Prostate gland (tissue), 2 donors: Measurements from ENCODE around the gene CENPT. TPM values are rescaled to one million over a fixed set of nuclear protein-coding genes. Genes with fewer than 3 reads are reported as not detected.

Experiments
- DNase-seq: peaks from one replicate; pipeline ENCODE4 v3.0.0-alpha.2; 2019; ENCODE audit warnings: low spot score
- H3K27ac ChIP-seq, 2 donors: fragments of 200-600 bp; sonication (generic); 2 replicates each; pipeline ENCODE4 v1.5.1; 2017 to 2019
- H3K27me3 ChIP-seq: fragments of 200-600 bp; sonication (generic); replicated peaks from 2 replicates; pipeline ENCODE4 v1.5.1; 2019; ENCODE audit not compliant: insufficient read depth
- H3K36me3 ChIP-seq, 2 donors: fragments of 200-600 bp; sonication (generic); 1 replicate in 1 of 2; 2 replicates in 1 of 2; pipeline versions ENCODE4 v1.5.1 to v1.8.1; 2017 to 2019
- H3K4me1 ChIP-seq: fragments of 200-600 bp; sonication (generic); replicated peaks from 2 replicates; pipeline ENCODE4 v1.5.1; 2019
- H3K4me3 ChIP-seq, 2 donors: fragments of 200-600 bp; sonication (generic); 2 replicates each; pipeline ENCODE4 v1.5.1; 2017 to 2019
- H3K9me3 ChIP-seq: fragments of 200-600 bp; sonication (generic); 2 replicates; pipeline ENCODE4 v1.5.1; 2017
- POLR2A ChIP-seq: fragments of 450-650 bp; IDR thresholded peaks from one replicate; pipeline ENCODE4 v1.6.1; 2016; ENCODE audit warnings: antibody characterized with exemption, mild to moderate bottlenecking
- POLR2AphosphoS5 ChIP-seq: sonication (generic); formaldehyde crosslinking; IDR thresholded peaks from one replicate; pipeline ENCODE4 v1.6.1; 2017; ENCODE audit warnings: antibody characterized with exemption
- WGBS: methylation state at CpG from one replicate; pipeline ENCODE4 v1.1.5; 2018; 5-methylcytosine and 5-hydroxymethylcytosine counted together
- intact Hi-C: fragments of 100-400 bp; cut with DNase I; formaldehyde crosslinking; loops from one replicate; pipeline ENCODE4 v1.14.2; 2022
- total RNA-seq, 2 donors: library from RNA; depleted of rRNA; stranded (reverse); fragments of >200 nt; gene quantifications; one replicate each; pipeline ENCODE4 v1.1.0, GENCODE V29; 2016
- TF ChIP-seq, protein P1 (sequence below), 4 experiments: fragments of 200-600 bp in 2 of 4; fragments of 450-650 bp in 2 of 4; sonication (generic) in 2 of 4; IDR thresholded peaks; 1 replicate in 3 of 4; 2 replicates in 1 of 4; pipeline ENCODE4 v1.5.1; 2016 to 2019; ENCODE audit warnings: antibody characterized with exemption in 4 of 4, mild to moderate bottlenecking in 2 of 4, moderate library complexity in 2 of 4

The CENPT gene
- total RNA-seq, 2 donors from 2014 or later = 28.1 to 69.2 TPM

DNA sequence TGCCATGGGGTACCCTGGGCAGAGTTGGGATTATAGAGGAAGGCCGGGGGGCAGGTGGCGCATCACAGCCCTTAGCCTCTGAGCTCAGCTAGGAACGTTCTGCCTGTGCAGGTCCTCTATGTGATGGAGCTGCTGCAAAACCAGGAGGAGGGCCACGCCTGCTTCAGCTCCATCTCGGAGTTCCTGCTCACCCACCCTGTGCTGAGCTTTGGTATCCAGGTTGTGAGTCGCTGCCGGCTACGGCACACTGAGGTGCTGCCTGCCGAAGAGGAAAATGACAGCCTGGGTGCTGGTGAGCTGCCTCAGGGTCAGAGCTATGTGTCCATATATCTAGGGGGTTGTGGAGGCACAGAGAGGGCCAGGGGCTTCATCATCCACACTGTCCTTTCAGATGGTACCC is 31.4 kb upstream of the CENPT start:
- DNase-seq = no peak
- H3K27me3 ChIP-seq = no peaks in the 10 kb centered on the region
- no peak overlapping the region for H3K4me3 ChIP-seq
- H3K36me3 ChIP-seq = peaks cover 39 to 41% of the 10 kb centered on the region in 2 donors
- 94% methylated on average over 9 of the region's 9 CpGs for WGBS
- intact Hi-C loops = no loop called here
- H3K27ac ChIP-seq = no peak overlapping the region
- no peak for TF ChIP-seq POLR2A
- no peak for TF ChIP-seq POLR2AphosphoS5
- TF ChIP-seq, protein P1, sequence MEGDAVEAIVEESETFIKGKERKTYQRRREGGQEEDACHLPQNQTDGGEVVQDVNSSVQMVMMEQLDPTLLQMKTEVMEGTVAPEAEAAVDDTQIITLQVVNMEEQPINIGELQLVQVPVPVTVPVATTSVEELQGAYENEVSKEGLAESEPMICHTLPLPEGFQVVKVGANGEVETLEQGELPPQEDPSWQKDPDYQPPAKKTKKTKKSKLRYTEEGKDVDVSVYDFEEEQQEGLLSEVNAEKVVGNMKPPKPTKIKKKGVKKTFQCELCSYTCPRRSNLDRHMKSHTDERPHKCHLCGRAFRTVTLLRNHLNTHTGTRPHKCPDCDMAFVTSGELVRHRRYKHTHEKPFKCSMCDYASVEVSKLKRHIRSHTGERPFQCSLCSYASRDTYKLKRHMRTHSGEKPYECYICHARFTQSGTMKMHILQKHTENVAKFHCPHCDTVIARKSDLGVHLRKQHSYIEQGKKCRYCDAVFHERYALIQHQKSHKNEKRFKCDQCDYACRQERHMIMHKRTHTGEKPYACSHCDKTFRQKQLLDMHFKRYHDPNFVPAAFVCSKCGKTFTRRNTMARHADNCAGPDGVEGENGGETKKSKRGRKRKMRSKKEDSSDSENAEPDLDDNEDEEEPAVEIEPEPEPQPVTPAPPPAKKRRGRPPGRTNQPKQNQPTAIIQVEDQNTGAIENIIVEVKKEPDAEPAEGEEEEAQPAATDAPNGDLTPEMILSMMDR (IDR thresholded peaks at IDR 0.05) = no peak
- H3K4me1 ChIP-seq = peaks cover 13% of the 10 kb centered on the region
- H3K9me3 ChIP-seq = no peaks in the 10 kb centered on the region

DNA sequence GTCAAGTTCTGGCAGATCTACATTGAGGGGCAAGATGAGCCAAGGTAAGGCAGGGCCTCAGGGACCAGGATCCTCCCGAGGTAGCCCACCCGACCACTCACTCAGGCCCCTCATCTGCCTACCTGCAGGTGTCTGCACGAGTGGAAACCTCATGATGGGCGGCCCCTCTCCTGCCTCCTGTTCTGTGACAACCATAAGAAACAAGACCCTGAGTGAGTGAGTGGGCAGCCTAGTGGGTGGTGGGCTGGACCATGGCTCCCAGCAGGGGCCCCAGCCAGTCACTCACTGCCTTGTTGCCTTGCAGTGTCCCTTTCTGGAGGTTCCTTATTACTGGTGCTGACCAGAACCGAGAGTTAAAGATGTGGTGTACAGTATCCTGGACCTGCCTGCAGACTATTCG is 30.7 kb upstream of the CENPT start:
- no peaks in the 10 kb centered on the region for H3K27me3 ChIP-seq
- no peaks in the 10 kb centered on the region for H3K9me3 ChIP-seq
- peaks cover 39 to 41% of the 10 kb centered on the region in 2 donors for H3K36me3 ChIP-seq
- no peak overlapping the region for H3K4me3 ChIP-seq
- WGBS = 93% methylated on average over 6 of the region's 6 CpGs
- H3K4me1 ChIP-seq = peaks cover 13% of the 10 kb centered on the region
- intact Hi-C loops = no loop called here
- no peak overlapping the region for H3K27ac ChIP-seq
- no peak for DNase-seq
- no peak for TF ChIP-seq POLR2A
- TF ChIP-seq, protein P1 (IDR thresholded peaks at IDR 0.05) = no peak
- no peak for TF ChIP-seq POLR2AphosphoS5

DNA sequence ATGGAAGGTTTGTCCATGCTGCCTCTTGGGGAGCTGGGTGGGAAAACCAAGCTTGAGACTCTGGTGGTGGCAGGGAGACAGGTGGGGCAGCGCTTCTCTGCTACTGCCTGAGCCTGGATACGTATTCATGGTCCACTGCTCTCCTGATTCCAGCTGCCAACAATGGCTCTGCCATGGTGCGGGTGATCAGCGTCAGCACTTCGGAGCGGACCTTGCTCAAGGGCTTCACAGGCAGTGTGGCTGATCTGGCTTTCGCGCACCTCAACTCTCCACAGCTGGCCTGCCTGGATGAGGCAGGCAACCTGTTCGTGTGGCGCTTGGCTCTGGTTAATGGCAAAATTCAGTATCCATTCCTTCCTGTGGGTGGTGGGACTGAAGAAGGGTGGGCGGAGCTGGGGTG is 29.6 kb upstream of the CENPT start:
- Histone ChIP-seq H3K27ac (no peak overlapping the region), H3K36me3 (peaks cover 34 to 39% of the 10 kb centered on the region in 2 donors), H3K27me3 (no peaks in the 10 kb centered on the region), H3K9me3 (no peaks in the 10 kb centered on the region), H3K4me1 (peaks cover 13% of the 10 kb centered on the region), H3K4me3 (no peak overlapping the region)
- TF ChIP-seq POLR2A (no peak), POLR2AphosphoS5 (no peak)
- TF ChIP-seq, protein P1 (IDR thresholded peaks at IDR 0.05) = no peak
- 94% methylated on average over 11 of the region's 11 CpGs for WGBS
- intact Hi-C loops = no loop called here
- DNase-seq = no peak

DNA sequence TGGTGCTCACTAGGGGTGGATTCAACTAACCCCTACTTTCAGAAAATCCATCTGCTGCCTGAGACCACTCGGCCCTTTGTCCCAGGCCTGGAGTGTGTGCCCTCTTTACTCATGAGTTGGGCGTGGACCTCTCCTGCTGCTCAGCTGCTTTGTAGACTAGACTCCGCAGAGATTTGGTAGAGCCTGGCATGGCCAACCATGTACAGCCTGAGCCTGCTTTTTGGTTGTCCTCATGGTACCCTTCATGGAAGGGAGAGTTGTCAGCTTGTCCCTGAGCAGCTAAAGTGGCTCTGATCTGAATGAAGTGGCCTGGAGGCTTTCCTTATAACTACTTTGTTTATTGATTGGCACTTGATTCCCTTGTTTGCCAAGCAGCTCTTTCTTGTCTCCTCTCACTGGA is 26.9 kb upstream of the CENPT start:
- no peak overlapping the region for H3K27ac ChIP-seq
- peak overlapping the region in 1 of 2 donors; percentile 90 for H3K4me3 ChIP-seq

More for the DNA sequence above, 26.9 kb upstream of the CENPT start:
- Histone ChIP-seq H3K9me3 (no peaks in the 10 kb centered on the region), H3K27me3 (no peaks in the 10 kb centered on the region), H3K4me1 (peaks cover 13% of the 10 kb centered on the region), H3K36me3 (peaks cover 8 to 19% of the 10 kb centered on the region in 2 donors)
- DNase-seq = no peak
- intact Hi-C loops = no loop called here
- WGBS = 53% methylated on average over 3 of the region's 3 CpGs
- no peak for TF ChIP-seq POLR2AphosphoS5
- TF ChIP-seq, protein P1 (IDR thresholded peaks at IDR 0.05) = no peak
- no peak for TF ChIP-seq POLR2A
